GM12873 (cell line): ENCODE results near the gene CNTN4.

Experiments
- CTCF ChIP-seq: IDR thresholded peaks from 2 replicates; pipeline ENCODE4 v1.5.1; 2012; ENCODE audit warnings: low read depth, mild to moderate bottlenecking, moderate library complexity, low read length, control low read depth; ENCODE audit not compliant: insufficient read depth; ENCODE audit errors: missing control alignments

The CNTN4 gene

GRCh38 chr3:2947536-2947935, 848.9 kb downstream of the CNTN4 start:
- no peak for TF ChIP-seq CTCF

- TF ChIP-seq CTCF: no peak
Observed at GRCh38 chr3:2948882-2949281, 850.2 kb downstream of the CNTN4 start.

GRCh38 chr3:2950159-2950558, 851.5 kb downstream of the CNTN4 start:
- no peak for TF ChIP-seq CTCF

GRCh38 chr3:2957115-2957514, 858.4 kb downstream of the CNTN4 start:
- TF ChIP-seq CTCF: no peak

GRCh38 chr3:2958551-2958950, 859.9 kb downstream of the CNTN4 start:
- TF ChIP-seq CTCF: no peak

- TF ChIP-seq CTCF: no peak
Observed at GRCh38 chr3:2961576-2961975, 862.9 kb downstream of the CNTN4 start.

GRCh38 chr3:2967871-2968270, 869.2 kb downstream of the CNTN4 start:
- no peak for TF ChIP-seq CTCF
